Measurements from ENCODE around the gene CDC42SE2.

GRCh38 chr5:131381021-131381420 is 117.2 kb downstream of the CDC42SE2 start:
- no peak for TF ChIP-seq CTCF (IDR thresholded peaks at IDR 0.05; ENCODE audit: low read depth, low read length)
- no peak for TF ChIP-seq EZH2phosphoT487 (IDR thresholded peaks at IDR 0.05; ENCODE audit: low read depth)
